Measurements from ENCODE around the gene STON1. TPM values are rescaled to one million over a fixed set of nuclear protein-coding genes. Genes with fewer than 3 reads are reported as not detected.
"Not testable (repeated sequence)": the region's sequence is repeated elsewhere in the genome, so short reads cannot be mapped to it uniquely, and the experiment has no call there.

The STON1 gene
- total RNA-seq, 1 experiment from 2014 or later = 5.5 TPM

GRCh38 chr2:48551548-48551947 is 21.6 kb downstream of the STON1 start:
- WGBS (ENCODE audit: extremely low coverage, insufficient read length, low lambda C conversion rate) = no CpG with 5 or more reads among the region's 4 CpGs
- no peaks in the 10 kb centered on the region for H3K27me3 Mint-ChIP-seq (ENCODE audit: low read depth)
- Histone ChIP-seq H4K8ac (replicated peaks; ENCODE audit: insufficient read length, low read depth, low read length) (no peak overlapping the region), H3K14ac (ENCODE audit: insufficient read depth, low read length) (no peak overlapping the region), H4K20me1 (ENCODE audit: control insufficient read depth, insufficient read depth, insufficient read length) (no peaks in the 10 kb centered on the region), H2BK12ac (ENCODE audit: insufficient read length, low read depth, low read length) (no peak overlapping the region), H3K56ac (ENCODE audit: insufficient read length, low read depth, low read length) (no peak overlapping the region), H3K27ac (ENCODE audit: insufficient read length, low read depth, low read length) (no peak overlapping the region), H2BK20ac (ENCODE audit: low read depth, low read length, poor library complexity, severe bottlenecking) (no peak overlapping the region), H4K5ac (ENCODE audit: insufficient read length, low read depth, low read length) (no peak overlapping the region), H3K23ac (ENCODE audit: insufficient read length, low read depth, low read length) (no peak overlapping the region), H3K4ac (ENCODE audit: low read depth, low read length) (no peak overlapping the region), H2BK15ac (ENCODE audit: low read depth, low read length) (no peak overlapping the region), H3K9me3 (ENCODE audit: control insufficient read depth, low read depth, low read length) (no peaks in the 10 kb centered on the region), H3K79me2 (ENCODE audit: insufficient read depth, low read length) (no peaks in the 10 kb centered on the region), H3T11ph (ENCODE audit: low read length) (no peak overlapping the region), H2BK5ac (ENCODE audit: insufficient read length, low read length) (no peak overlapping the region), H2BK120ac (ENCODE audit: low read depth, low read length, poor library complexity, severe bottlenecking) (no peak overlapping the region), H3K4me1 (ENCODE audit: insufficient read depth, low read length) (no peaks in the 10 kb centered on the region), H3K4me2 (ENCODE audit: insufficient read depth, insufficient read length, low read length) (no peak overlapping the region), H4K91ac (ENCODE audit: insufficient read length, low read depth, low read length) (no peak overlapping the region), H3K18ac (ENCODE audit: insufficient read length, low read depth, low read length) (no peak overlapping the region), H3K23me2 (ENCODE audit: insufficient read length, low read depth, low read length, poor library complexity, severe bottlenecking) (no peaks in the 10 kb centered on the region), H3K9ac (ENCODE audit: extremely low read depth, insufficient read length, low read length) (no peak overlapping the region), H3K79me1 (ENCODE audit: insufficient read depth, low read depth, low read length, poor library complexity, severe bottlenecking) (no peaks in the 10 kb centered on the region), H3K27me3 (ENCODE audit: insufficient read depth, low read length) (no peaks in the 10 kb centered on the region), H2AFZ (ENCODE audit: low read length) (no peak overlapping the region), H2AK5ac (ENCODE audit: insufficient read length, low read length) (no peak overlapping the region)
- peaks cover 3% of the 10 kb centered on the region in 2 experiments; a peak in 4 of 5 replicates for H3K9me3 Mint-ChIP-seq
- no peak overlapping the region for H3K4me3 Mint-ChIP-seq
- DNase-seq = no peak
- H3K36me3 Mint-ChIP-seq (ENCODE audit: insufficient read depth in 1 of 3, low read depth in 3 of 3) = peaks cover 0 to 15% (median 9%) of the 10 kb centered on the region in 3 experiments; a peak in 4 of 7 replicates
- TF ChIP-seq, protein P1, sequence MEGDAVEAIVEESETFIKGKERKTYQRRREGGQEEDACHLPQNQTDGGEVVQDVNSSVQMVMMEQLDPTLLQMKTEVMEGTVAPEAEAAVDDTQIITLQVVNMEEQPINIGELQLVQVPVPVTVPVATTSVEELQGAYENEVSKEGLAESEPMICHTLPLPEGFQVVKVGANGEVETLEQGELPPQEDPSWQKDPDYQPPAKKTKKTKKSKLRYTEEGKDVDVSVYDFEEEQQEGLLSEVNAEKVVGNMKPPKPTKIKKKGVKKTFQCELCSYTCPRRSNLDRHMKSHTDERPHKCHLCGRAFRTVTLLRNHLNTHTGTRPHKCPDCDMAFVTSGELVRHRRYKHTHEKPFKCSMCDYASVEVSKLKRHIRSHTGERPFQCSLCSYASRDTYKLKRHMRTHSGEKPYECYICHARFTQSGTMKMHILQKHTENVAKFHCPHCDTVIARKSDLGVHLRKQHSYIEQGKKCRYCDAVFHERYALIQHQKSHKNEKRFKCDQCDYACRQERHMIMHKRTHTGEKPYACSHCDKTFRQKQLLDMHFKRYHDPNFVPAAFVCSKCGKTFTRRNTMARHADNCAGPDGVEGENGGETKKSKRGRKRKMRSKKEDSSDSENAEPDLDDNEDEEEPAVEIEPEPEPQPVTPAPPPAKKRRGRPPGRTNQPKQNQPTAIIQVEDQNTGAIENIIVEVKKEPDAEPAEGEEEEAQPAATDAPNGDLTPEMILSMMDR (conservative IDR thresholded peaks at IDR 0.05) = no peak
- H3K4me1 Mint-ChIP-seq = peaks cover 16 to 21% of the 10 kb centered on the region in 2 experiments
- no peak overlapping the region for H3K27ac Mint-ChIP-seq

GRCh38 chr2:48555071-48555470 is 25.1 kb downstream of the STON1 start:
- H3T11ph ChIP-seq (ENCODE audit: low read length); H2BK15ac ChIP-seq (ENCODE audit: low read depth, low read length); H3K4me1 ChIP-seq (ENCODE audit: insufficient read depth, low read length); H3K27ac ChIP-seq (ENCODE audit: insufficient read length, low read depth, low read length); H3K4me2 ChIP-seq (ENCODE audit: insufficient read depth, insufficient read length, low read length); DNase-seq; H3K4me1 Mint-ChIP-seq; H4K8ac ChIP-seq (replicated peaks; ENCODE audit: insufficient read length, low read depth, low read length); H3K9me3 Mint-ChIP-seq; H3K4ac ChIP-seq (ENCODE audit: low read depth, low read length); H3K79me2 ChIP-seq (ENCODE audit: insufficient read depth, low read length); H3K27ac Mint-ChIP-seq; H2AFZ ChIP-seq (ENCODE audit: low read length); H4K20me1 ChIP-seq (ENCODE audit: control insufficient read depth, insufficient read depth, insufficient read length); H3K9ac ChIP-seq (ENCODE audit: extremely low read depth, insufficient read length, low read length); H3K23ac ChIP-seq (ENCODE audit: insufficient read length, low read depth, low read length); H3K9me3 ChIP-seq (ENCODE audit: control insufficient read depth, low read depth, low read length); H2BK12ac ChIP-seq (ENCODE audit: insufficient read length, low read depth, low read length); H4K5ac ChIP-seq (ENCODE audit: insufficient read length, low read depth, low read length); H4K91ac ChIP-seq (ENCODE audit: insufficient read length, low read depth, low read length); H3K14ac ChIP-seq (ENCODE audit: insufficient read depth, low read length); H2AK5ac ChIP-seq (ENCODE audit: insufficient read length, low read length); H3K27me3 ChIP-seq (ENCODE audit: insufficient read depth, low read length); H3K79me1 ChIP-seq (ENCODE audit: insufficient read depth, low read depth, low read length, poor library complexity, severe bottlenecking); H3K56ac ChIP-seq (ENCODE audit: insufficient read length, low read depth, low read length); H3K27me3 Mint-ChIP-seq (ENCODE audit: low read depth); H3K18ac ChIP-seq (ENCODE audit: insufficient read length, low read depth, low read length); H3K4me3 Mint-ChIP-seq; H3K23me2 ChIP-seq (ENCODE audit: insufficient read length, low read depth, low read length, poor library complexity, severe bottlenecking); H2BK20ac ChIP-seq (ENCODE audit: low read depth, low read length, poor library complexity, severe bottlenecking); H2BK5ac ChIP-seq (ENCODE audit: insufficient read length, low read length); H2BK120ac ChIP-seq (ENCODE audit: low read depth, low read length, poor library complexity, severe bottlenecking): not testable (repeated sequence)
- WGBS (ENCODE audit: extremely low coverage, insufficient read length, low lambda C conversion rate) = no CpG with 5 or more reads among the region's 21 CpGs
- peaks cover 0 to 22% (median 12%) of the 10 kb centered on the region in 3 experiments; a peak in 6 of 7 replicates for H3K36me3 Mint-ChIP-seq (ENCODE audit: insufficient read depth in 1 of 3, low read depth in 3 of 3)

Data from H9 (cell line).